Nephron progenitor cell (in vitro differentiated cells): Measurements from ENCODE around the gene TBCD.

Source experiments
- DNase-seq: peaks from one replicate; pipeline ENCODE4 v3.0.0; 2021
- H3K27ac Mint-ChIP-seq: 2 replicates; pipeline ENCODE4 v1.8.0; 2021; ENCODE audit warnings: mild to moderate bottlenecking, moderate library complexity, mixed read lengths
- H3K27me3 Mint-ChIP-seq: 2 replicates; pipeline ENCODE4 v1.8.0; 2021; ENCODE audit warnings: mild to moderate bottlenecking, low read depth, mixed read lengths; ENCODE audit not compliant: poor library complexity
- H3K36me3 Mint-ChIP-seq: 2 replicates; pipeline ENCODE4 v1.8.0; 2021; ENCODE audit warnings: low read depth, mixed read lengths
- H3K4me1 Mint-ChIP-seq: 2 replicates; pipeline ENCODE4 v1.8.0; 2021; ENCODE audit warnings: mixed read lengths
- H3K4me3 Mint-ChIP-seq: 2 replicates; pipeline ENCODE4 v1.8.0; 2021; ENCODE audit warnings: mild to moderate bottlenecking, moderate library complexity, mixed read lengths
- H3K9me3 Mint-ChIP-seq: 2 replicates; pipeline ENCODE4 v1.8.0; 2021; ENCODE audit warnings: mild to moderate bottlenecking, moderate library complexity, mixed read lengths
- CTCF ChIP-seq: fragments of 200-600 bp; sonication (generic); IDR thresholded peaks from 2 replicates; pipeline ENCODE4 v1.5.0; 2021; ENCODE audit warnings: antibody characterized with exemption

The TBCD gene

GRCh38 chr17:82862191-82862590 is 110.3 kb downstream of the TBCD start:
- peaks cover 95% of the 10 kb centered on the region for H3K4me1 Mint-ChIP-seq
- TF ChIP-seq CTCF, result no peak

GRCh38 chr17:82862737-82863382 is 111.0 kb downstream of the TBCD start:
- Mint-ChIP-seq H3K27me3 (peaks cover 5% of the 10 kb centered on the region), H3K4me1 (peaks cover 99% of the 10 kb centered on the region), H3K9me3 (no peaks in the 10 kb centered on the region), H3K36me3 (peaks cover 7% of the 10 kb centered on the region), H3K27ac (peak overlapping the region; percentile 79), H3K4me3 (peak overlapping the region; percentile 35)
- no peak for DNase-seq
- no peak for TF ChIP-seq CTCF

More at GRCh38 chr17:82862191-82862590, 110.3 kb downstream of the TBCD start:
- Mint-ChIP-seq H3K9me3 (peaks cover 2% of the 10 kb centered on the region), H3K4me3 (peak overlapping the region; percentile 35), H3K27ac (peak overlapping the region; percentile 79), H3K36me3 (peaks cover 11% of the 10 kb centered on the region), H3K27me3 (peaks cover 5% of the 10 kb centered on the region)
- no peak for DNase-seq

DNA sequence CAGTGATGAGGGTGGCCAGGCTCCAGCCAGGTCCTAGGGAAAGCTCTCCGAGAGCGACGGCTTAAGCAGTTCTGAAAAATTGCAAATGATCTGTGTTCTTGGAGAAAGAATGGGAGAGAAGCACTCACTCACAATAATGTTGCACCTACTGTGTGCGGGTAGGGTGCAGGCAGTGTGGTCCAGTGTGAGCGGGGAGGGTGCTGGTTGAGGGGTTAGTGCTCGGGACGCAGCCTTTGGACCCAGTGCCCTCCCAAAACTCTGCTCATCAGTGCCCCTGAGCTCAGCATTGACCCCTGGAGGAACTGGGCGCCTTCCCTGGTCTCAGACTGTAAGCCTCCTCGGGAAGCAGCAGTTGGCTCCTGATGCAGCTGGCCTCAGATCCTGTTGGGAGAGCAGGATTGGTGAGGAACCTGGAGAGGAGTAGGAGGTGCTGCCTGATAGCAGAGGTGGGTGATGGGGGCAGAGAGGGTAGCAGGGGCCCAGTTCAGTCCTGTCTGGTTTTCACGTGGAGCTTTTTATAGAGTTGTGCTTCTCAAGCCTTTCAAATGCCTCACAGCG is 111.6 kb downstream of the TBCD start:
- H3K27me3 Mint-ChIP-seq, result peaks cover 3% of the 10 kb centered on the region
- no peak for TF ChIP-seq CTCF
- H3K4me3 Mint-ChIP-seq, result no peak overlapping the region
- DNase-seq, result no peak
- peak overlapping the region; percentile 54 for H3K27ac Mint-ChIP-seq
- H3K36me3 Mint-ChIP-seq, result peaks cover under 1% of the 10 kb centered on the region
- H3K9me3 Mint-ChIP-seq, result no peaks in the 10 kb centered on the region
- peaks cover 96% of the 10 kb centered on the region for H3K4me1 Mint-ChIP-seq

- H3K9me3 Mint-ChIP-seq, result no peaks in the 10 kb centered on the region
- no peak for DNase-seq
- peaks cover 3% of the 10 kb centered on the region for H3K27me3 Mint-ChIP-seq
- no peak for TF ChIP-seq CTCF
- peaks cover 94% of the 10 kb centered on the region for H3K4me1 Mint-ChIP-seq
- no peaks in the 10 kb centered on the region for H3K36me3 Mint-ChIP-seq
- peak overlapping the region; percentile 51 for H3K27ac Mint-ChIP-seq
- H3K4me3 Mint-ChIP-seq, result no peak overlapping the region
Observed at GRCh38 chr17:82863941-82864712, 112.3 kb downstream of the TBCD start.

- H3K27me3 Mint-ChIP-seq, result peaks cover 3% of the 10 kb centered on the region
- DNase-seq, result no peak
- no peak for TF ChIP-seq CTCF
- H3K4me3 Mint-ChIP-seq, result no peak overlapping the region
- peaks cover under 1% of the 10 kb centered on the region for H3K36me3 Mint-ChIP-seq
- no peaks in the 10 kb centered on the region for H3K9me3 Mint-ChIP-seq
- peak overlapping the region; percentile 51 for H3K27ac Mint-ChIP-seq
- H3K4me1 Mint-ChIP-seq, result peaks cover 89% of the 10 kb centered on the region
Observed at GRCh38 chr17:82864713-82865248, 112.9 kb downstream of the TBCD start.
